Panc1 (cell line): ENCODE results near the gene GNAT1.

Experiments
- POLR2AphosphoS5 ChIP-seq: IDR thresholded peaks from 2 replicates; pipeline ENCODE4 v1.6.1; 2012; ENCODE audit warnings: mild to moderate bottlenecking, low read depth, low read length, moderate library complexity
- SIN3A ChIP-seq: IDR thresholded peaks from 2 replicates; pipeline ENCODE4 v1.6.1; 2012; ENCODE audit warnings: low read depth, mild to moderate bottlenecking, low read length, moderate library complexity, borderline replicate concordance; ENCODE audit not compliant: insufficient read depth
- TCF7L2 ChIP-seq: IDR thresholded peaks from 2 replicates; pipeline ENCODE4 v1.6.1; 2011; ENCODE audit warnings: mild to moderate bottlenecking, low read depth, low read length, inconsistent platforms
- TF ChIP-seq, protein P1 (sequence below): fragments of 450-650 bp; IDR thresholded peaks from 2 replicates; pipeline ENCODE4 v1.5.1; 2017; ENCODE audit warnings: mild to moderate bottlenecking

DNA sequence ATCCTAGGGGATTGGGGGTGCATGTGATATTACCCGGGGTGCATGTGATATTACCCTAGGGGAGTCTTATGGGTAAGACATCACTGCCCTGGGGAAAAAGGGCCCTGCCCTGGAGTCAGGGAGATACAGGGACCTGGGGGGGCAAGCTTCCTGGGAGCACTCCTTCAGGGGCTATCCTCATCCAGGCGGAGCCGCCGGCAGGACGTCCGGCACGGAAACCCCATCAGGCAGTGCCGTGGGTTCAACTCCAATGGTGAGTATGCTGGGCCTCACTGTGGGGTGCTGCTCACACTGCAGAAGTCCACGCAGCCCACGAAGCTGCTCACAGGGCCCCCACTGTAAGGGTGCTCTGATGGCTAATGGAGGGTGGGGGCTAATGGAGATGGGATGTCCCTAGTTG lies 5.3 kb upstream of the GNAT1 start:
- no peak for TF ChIP-seq POLR2AphosphoS5
- TF ChIP-seq, protein P1, sequence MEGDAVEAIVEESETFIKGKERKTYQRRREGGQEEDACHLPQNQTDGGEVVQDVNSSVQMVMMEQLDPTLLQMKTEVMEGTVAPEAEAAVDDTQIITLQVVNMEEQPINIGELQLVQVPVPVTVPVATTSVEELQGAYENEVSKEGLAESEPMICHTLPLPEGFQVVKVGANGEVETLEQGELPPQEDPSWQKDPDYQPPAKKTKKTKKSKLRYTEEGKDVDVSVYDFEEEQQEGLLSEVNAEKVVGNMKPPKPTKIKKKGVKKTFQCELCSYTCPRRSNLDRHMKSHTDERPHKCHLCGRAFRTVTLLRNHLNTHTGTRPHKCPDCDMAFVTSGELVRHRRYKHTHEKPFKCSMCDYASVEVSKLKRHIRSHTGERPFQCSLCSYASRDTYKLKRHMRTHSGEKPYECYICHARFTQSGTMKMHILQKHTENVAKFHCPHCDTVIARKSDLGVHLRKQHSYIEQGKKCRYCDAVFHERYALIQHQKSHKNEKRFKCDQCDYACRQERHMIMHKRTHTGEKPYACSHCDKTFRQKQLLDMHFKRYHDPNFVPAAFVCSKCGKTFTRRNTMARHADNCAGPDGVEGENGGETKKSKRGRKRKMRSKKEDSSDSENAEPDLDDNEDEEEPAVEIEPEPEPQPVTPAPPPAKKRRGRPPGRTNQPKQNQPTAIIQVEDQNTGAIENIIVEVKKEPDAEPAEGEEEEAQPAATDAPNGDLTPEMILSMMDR, result no peak
- no peak for TF ChIP-seq TCF7L2
- no peak for TF ChIP-seq SIN3A
